SKM-1 treated with dmso at 0.1 percent for 144 hours (cell line): ENCODE data around the gene KCTD2.

Experiments used
- DNase-seq: peaks from one replicate; lab custom pipeline; 2025; ENCODE audit not compliant: unreplicated experiment; lab: John Stamatoyannopoulos, UW

The KCTD2 gene

DNA sequence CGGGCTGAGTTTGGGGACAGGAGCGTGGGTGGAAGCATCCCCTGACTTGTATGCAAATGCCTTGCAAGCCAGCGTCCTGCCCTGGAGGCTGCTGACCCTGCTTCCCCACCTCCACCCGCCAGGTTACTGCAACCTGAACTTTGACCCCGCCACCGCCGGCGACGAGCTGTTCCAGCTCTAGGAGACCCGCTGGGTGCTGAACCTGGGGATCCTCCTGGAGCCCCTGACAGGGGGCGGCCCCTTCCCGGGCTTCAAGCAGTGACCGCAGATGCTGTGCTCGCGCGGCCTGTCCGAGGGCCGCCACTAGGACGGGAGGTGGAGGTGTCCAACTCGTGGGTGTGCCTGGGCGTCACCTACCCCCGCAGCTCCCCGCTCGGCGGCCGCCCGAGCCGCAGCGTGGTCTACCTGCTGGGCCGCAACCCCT lies 30.1 kb downstream of the KCTD2 start:
- no peak for DNase-seq

DNA sequence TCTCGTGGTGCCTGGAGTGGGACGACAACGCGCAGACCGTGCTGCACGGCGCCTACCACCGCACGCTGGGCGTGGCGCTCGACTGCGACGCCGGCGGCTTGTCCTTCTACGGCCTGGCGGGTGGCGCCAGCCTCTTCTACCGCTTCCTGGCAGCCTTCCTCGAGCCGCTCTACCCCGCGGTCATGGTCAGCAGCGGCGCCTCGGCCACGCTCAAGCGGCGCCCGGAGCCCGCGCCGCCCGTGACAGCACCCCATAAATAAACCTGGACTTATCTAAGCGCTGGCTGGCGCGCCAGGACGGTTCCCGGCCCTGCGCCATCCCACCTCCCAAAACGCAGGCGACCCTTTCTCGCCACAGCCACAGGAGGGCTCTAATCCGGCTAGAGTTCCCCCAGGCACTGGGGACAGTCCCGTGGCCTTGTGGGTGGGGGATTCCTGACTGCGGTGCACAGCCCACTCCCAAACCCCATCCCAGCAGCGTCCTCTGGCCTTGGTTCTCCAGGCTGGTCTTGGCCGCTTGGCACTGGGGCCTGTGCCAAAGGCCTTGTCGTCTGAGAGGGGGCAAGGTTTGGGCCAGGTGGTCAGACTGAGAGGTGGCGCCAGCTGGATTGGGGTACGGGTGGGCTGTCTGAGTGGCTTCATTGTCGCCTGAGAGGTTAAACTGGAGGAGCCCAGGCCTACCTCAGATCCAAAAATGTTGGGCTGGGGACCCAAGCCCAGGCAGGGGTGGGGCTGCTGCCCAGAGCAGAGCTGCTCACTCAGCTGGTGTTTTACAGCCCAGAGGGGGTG lies 30.7 kb downstream of the KCTD2 start:
- no peak for DNase-seq

DNA sequence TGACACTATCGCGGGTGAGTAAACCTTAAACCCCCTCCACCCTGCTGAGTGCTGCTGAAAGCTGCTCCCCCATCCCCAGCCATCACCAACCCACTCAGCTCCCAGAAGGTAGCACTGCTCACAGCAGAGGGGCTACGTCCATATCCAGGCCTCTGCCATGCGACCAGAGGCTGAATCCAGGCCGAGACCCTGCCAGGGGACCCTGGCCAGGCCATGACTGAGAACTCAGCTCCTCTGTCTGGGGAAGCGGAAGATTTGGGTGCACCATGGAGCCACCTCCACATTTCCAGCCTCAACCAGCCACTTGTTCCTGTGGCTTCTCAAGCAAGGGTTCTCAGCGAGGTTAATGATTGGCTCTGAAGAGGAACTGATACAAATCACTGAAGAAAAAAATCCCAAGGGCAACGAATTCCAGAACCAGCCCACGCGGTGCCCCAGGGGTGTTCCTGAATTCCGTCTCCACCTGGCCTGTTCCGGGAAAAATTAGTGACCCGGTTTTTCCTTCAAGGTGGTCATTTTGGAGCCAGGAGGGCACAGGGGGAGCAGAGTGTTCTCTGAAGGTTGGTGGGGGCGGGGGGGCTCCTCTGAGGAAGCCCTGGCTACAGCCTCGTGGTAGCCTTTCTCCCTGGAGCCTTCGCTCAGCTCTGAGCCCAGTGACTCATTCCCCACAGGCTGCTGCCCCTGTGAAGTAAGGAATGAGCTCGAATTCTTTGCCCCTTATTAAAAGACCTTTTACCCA lies 31.4 kb downstream of the KCTD2 start:
- no peak for DNase-seq

DNA sequence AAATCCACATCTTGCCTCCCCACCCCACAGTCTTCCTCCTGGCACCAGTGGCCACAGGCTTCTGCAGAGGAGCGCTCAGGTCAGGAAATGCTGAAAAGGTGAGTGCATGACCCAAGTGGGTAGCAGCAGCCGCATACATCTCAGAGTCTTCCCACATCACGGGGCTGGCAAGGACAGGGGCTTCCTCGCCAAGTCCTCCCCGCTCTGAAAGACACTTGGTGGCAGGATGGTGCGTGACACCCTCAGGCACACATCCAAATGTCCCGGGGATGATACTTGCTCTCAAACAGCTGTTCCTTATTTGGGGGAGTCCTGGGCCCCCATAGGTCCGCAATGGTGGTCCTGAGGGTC lies 32.0 kb downstream of the KCTD2 start:
- no peak for DNase-seq

DNA sequence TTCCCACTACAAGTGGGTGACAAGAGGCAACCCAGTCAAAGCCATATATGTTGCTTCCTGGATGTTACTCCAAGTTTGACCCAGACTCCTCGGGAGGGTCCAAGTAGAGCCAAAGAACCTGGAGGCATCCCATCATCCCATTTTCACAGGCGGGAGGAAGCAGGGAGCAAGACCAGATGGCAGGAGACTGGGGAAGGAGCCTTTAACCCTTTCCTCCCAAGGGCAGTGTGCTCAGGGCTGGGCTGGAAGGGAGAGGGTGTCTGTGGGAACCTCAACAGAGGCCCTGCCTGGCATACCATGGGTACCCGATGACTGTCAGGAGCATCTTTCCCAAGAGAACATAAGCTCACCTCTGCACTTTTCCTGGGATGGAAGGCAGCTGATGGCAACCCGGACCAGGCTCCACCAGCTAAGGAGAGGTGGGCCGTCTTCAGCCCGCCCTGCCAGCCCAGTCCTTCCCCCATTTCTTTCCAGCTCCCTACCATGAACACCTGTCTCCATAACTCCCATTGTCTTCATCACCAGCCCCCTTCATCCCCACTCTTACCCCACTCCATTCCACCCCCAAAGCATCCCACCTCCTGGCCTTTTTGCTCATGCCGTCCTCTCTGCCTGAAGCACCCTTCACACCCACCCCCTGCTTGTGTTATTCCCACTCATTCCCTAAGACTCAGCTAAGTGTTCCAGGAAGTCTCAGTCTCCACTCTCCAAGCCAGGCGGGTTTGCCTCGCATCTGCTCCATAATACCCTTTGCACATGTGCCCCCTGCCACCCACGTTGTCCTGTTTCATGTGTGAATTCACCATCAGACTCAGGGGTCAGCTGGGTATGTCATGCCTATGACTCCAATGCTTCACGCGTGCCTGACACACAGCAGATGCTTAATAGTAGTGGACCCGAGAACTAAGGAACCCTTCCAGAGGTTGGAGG lies 34.9 kb downstream of the KCTD2 start:
- DNase-seq = no peak

DNA sequence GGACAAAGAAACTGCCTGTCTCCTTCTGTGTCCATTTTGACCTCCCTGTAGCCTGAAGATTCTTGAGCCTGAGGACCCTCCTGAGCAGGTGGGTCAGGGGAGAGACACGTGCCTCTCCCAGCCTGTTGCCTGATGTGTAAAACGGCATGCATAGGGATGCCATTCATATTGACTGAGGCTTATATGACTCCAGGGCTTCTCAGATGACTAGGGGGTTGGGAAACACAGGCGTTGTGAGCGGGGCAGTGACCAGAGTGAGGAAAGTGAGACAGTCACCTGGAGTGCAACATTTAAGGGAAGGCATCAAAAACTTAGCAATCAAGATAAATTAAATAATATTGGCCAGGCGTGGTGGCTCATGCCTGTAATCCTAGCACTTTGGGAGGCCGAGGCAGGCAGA lies 35.7 kb downstream of the KCTD2 start:
- DNase-seq = no peak

DNA sequence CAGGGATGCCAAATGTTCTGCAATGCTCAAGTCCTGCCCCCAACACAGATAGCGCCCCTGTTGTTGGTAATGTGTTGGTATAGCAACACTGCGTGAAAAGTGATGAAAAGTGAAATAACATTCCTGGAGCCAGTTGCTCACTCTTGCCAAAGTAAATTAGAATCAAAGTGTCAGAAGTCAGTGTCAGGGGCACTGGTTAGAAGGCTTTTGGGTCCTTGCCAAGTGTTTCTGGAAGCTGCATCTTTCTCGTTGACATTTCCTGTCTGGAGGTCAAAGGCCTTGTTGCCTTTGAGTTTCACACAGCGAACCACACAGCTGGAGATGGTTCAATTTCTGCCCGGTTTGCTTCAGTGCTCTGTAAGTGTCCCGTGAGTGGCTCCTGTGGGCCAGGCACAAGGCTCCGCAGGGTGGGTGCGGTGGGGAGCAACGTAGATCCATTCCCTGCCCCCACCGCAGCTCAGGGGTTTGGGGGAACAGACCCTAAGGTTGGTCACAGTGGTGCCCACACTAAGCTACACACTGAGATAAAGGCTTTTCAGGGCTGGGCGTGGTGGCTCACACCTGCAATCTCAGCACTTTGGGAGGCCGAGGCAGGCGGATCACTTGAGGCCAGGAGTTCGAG lies 37.1 kb downstream of the KCTD2 start:
- DNase-seq = no peak

DNA sequence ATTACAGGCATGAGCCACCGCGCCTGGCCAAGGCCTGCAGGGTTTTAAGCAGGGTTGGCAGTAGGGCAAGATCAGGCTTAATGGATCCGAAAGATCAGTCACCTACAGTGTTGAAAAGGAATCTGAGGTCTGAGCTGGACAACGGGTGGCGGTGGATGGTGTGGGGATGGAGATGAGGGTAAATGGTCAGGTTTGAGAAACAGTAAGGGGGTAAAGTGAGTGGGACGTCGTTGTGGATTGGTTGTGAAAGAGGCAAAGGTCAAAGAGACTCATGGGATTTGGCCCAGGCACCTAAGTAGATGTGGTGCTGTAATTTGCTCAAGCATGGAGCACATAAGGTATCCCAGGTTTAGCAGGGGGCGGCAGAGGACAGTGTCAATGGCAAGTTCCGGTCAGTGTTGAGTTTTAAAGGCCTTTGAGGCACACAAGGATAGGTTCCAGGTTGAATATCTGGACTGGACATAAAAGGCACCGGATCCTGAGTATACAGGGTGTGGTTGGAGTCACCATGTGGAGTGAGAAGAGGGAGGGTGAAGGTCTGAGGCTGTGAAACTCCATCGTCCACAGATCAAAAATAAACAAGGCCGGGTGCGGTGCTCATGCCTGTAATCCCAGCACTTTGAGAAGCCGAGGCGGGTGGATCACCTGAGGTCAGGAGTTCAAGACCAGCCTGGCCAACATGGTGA lies 39.6 kb downstream of the KCTD2 start:
- DNase-seq = no peak

DNA sequence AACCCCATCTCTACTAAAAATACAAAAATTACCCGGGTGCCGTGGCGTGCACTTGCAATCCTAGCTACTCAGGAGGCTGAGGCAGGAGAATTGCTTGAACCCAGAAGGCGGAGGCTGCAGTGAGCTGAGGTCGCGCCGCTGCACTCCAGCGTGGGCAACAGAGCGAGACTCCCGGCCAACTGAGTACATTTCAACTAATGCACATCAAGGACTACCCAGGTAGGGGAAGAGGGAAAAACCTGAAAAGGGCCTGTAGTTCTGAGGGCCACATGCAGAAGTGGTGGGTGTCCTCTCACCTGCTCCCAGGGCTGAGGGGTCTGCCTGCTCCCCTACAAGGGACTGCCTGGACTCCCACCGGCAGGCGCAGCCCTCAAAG lies 40.1 kb downstream of the KCTD2 start:
- no peak for DNase-seq

DNA sequence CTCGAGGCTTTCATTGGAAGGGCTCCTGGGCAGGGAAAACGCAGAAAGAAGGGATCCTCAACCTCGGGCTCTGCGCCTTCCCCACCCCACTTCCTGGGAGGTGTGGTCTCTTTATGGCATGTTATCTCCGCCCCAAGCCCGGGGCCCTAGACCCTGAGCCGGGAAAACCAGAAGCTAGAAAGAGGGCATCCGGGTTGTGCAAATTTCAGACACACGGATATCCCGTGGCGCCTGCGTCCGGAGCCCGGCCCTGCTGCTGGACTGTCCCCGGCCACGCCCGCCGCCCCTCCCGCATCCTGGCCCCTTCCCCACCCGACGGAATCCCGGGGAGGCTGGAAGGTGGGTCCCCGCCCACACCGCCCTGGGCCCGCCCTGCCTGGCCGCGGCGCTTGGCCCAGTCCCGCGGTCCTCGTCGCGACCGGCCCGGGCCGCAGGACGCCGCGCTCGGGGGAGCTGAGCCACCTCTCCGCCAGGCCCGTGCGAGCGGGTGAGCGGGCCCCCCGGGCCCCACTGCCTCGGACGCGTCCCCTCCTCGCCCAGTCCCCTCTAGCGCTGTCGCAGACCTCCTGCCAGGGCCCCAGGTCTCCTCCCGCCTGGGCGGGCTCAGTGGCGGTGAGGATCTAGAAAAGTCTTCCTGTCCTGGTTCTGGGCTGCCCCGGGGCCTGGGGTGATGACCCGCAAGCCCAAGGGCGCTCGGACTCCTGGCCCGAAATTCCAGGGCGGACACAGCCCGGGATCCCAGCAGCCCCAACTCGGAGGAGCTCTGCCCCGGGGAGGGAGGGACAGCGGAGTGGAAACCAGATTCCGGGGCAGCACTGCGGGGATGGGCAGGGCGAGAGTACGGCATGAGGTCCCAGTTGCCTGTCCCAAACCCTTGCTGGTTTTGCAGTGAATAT lies 40.8 kb downstream of the KCTD2 start, which contains the start of gene SLC16A5:
Gene SLC16A5 (plus strand): TSS at position 397 of the 896 bp plus-strand sequence. CDS start 5,683 bp downstream, outside the sequence.
- DNase-seq = peak; percentile 67

DNA sequence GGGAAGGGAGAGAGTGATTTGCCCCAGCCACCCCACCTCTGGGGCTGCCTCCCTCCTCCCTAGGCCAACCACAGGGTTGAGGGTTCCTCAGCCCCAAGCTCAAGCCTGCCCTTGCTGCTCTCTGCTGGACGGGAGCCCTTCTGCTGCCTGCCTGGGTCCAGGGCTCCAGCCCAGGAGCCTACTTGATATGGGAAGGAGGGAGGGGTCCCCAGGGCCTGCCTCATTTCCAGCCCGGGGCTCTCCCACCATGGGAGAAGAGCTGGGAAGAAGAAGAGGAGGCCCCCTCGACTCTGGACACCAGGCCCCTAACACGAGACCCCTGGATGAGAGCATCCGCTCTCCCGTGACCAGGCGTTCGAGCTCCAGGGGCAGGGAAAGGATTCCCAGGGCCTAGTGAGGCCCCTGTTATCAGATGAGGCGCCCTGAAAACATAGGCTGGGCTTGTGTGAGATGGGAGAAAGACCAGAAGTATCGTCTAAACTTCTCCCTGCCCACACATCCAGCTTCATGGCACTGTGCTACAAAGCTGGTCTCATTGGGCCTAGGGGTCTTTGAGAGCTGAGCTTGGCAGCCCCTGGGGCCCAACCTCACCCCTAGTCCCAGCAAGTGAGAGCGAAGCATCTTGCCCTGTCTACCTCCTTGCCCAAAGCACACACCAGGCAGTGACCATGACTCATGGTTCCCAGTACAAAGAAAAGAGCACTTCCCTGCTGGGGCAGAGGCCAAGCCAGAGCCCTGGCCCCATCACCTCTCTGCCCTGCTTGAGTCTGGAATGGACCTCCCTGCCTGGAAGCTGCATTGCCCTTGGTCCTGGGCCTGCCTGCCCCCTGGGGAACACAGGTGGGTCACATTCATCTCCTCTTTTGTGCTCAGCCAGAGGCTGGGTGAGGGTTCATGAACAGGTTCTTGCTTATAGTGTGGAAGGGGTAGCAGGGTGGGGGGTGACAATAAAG lies 41.7 kb downstream of the KCTD2 start:
- no peak for DNase-seq

DNA sequence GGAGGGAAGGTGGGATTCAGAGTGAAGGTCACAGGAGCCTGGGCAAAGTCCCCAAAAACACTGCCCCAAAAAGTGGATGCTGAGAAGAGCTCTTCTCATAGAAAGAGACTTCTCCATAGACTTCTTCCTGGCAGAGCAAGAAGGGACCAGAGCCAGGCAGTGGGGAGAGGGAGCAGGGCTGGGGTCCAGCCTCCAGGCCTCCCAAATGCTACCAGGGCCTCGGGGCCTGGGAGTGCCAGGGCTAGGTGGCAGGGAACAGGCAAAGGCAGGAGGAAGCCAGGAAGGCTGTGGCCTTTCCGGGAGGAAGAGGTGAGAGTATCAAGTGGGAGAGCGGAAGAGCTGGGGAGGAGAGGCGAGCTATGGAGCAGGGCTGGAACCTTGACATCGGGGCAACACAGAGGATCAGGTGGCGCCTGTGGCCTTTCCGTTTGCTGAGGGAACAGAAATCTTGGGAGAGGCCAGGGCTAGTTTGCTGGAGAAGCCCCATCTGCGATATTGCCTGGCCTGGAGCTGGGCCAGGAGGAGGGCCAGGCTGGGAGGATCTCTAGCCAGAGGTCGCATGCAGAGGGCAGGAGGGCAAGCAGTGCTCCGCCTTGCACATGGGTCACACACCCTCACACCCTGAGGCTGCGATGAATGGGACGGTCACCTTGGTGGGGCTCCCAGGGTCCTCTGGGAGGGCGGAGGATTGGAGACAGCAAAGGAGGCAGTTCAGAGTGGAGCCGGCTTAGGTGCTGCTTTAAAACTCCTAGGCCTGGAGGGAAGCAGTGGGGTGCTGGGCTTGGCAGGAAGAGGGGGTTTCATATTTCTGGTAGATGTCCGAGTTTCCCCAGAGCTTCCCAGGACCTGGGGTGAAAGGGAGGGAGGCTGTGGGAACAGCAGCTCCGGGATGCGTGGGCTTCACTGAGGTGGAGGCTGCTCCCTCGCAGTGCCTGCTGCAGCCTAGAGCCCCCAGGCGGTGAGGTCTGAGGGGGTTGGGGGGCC lies 44.1 kb downstream of the KCTD2 start:
- DNase-seq = no peak

DNA sequence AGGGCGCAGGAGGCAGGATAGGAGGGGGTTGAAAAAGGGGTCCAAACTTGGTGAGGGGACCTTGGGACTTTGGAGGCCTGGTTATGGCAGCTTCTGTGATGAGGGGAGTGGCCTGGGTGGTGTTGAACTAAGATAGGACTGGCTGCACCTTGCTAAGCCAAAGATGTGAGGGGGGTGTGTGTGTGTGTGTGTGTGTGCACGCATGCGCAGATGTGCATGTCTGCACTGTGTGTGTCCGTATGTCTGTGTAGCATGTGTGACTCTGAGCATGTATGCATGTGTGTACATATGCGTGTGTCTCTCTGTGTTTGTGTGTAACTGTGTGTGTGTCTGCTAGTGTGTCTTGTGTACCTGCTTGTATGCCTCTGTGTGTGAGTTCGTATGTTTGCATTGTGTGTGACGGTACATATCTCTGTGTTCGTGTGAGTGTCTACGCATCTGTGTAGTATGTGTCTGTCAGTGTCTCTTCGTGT lies 44.9 kb downstream of the KCTD2 start:
- no peak for DNase-seq

DNA sequence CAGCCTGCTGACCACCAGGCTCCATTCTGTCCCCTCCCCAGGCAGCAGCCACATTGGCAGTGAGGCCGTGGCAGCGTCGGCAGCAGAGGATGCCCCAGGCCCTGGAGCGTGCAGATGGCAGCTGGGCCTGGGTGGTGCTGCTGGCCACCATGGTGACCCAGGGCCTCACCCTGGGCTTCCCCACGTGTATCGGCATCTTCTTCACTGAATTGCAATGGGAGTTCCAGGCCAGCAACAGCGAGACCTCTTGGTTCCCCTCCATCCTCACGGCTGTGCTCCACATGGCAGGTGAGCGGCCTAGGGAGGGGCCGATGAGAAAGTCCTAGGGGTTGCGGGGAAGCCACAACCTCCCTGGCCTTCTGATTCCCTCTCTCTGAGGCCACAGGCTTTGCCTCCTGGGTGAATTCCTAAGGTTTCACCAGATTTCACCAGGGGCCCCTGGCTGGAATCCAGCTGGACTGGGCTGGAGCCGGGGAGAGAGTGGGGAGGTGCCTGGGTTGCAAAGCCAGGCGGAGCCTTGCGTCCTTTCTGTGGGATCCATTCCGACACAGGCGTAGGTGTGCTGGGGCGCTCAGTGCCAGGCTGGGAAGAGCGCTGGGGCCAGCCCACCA lies 46.6 kb downstream of the KCTD2 start:
- no peak for DNase-seq

DNA sequence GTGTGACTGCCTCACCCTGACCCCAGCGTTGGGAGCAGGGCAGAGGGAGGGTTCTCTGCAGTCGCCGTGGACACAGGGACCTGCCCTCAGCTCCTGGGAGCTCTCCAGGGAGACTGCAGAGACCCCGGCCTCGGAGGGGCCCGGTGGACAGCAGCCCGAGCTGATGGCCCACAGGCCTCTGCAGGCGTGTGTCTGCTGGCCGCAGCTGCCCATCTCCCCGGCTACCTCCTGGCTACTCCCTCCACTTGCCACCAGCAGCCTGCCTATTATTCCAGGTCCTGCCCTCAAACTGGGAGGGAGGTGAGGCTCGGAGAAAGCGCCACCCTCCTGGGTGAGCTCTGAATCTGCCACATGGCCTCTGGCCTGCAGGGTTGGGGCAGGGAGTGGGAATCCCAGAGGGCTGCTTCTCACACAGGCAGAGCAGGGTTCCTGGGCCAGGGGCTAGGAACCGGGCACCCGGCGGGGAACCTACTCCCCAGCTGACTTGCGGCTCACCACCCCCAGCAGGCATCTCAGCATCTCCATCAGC lies 47.9 kb downstream of the KCTD2 start:
- no peak for DNase-seq

DNA sequence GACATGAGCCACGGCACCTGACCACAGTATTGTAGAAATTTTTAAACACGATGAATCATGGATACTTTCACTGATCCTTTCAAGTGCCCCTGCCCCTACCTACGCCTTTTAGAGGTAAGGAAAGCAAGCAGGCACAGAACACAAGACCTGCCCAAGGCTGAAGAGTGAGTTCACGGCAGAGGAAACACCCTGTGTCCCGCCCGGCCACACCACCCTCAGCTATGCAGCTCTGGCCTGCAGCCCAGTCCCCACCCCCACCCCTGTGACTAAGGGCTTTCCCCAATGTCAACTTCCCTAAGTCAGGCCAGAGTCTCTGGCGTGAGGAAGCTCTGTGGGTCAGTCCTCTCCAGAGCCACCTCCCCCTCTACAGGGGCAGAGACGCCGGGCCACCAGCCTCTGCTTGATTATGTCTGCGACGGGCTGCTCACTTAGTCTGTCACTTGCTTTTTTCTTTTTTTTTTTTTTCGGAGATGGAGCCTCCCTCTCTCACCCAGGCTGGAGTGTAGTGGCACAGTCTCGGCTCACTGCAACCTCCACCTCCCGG lies 49.1 kb downstream of the KCTD2 start:
- peak; percentile 92 for DNase-seq
